ENCODE results near the gene TMTC3. TPM values are rescaled to one million over a fixed set of nuclear protein-coding genes. Genes with fewer than 3 reads are reported as not detected.

Gene TMTC3
- total and polyA plus RNA-seq, 2 experiments from 2014 or later: 17.7 to 53.8 TPM

DNA sequence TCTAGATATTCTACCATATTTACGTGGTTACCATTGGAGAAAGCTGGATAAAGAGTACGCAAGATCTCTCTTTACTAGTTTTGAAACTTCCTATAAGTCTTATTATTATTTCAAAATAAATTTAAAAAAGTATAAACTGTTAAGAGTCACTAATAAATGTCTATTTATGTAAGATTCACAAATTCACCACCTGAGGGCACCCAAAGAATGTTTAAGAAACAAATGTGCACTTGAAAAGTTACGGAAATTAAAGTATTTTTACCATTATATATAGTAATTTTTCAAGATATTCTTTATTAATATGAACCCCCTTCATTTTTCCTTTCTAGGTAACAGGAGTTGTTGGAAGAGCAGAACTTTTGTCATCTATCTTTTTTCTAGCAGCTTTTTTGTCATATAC, 11.9 kb downstream of the TMTC3 start:
- H3K27ac Mint-ChIP-seq: no peak overlapping the region

DNA sequence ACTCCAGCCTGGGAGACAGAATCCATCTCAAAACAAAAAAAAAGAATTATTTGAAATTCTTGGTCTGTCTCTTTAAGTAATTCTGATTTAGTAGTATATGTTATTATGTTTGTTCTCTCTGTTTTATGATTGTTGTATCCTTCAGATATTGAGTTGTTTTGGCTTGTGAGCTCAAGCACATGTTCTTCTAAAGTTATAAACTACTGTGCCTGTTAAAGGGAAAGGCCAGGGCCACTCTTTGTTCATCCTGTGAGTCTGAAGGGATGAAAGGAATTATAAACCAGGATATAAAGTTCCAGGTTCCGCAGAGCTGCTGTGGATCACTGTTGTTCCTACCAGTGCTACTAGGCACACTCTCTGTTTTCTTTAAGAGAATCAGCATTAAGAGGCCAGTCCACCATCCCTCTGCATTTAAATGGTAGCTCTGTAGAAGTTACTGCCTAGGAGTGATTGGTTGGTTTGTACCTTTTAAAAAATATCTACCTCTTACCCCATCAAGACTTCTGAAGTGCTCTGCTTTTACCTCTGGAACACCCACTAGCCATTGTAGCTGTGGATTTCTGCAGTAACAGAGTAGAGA, 14.1 kb downstream of the TMTC3 start:
- Histone ChIP-seq H3K27ac (ENCODE audit: low read depth) (no peak overlapping the region), H3K79me2 (replicated peaks; ENCODE audit: insufficient read depth) (peaks cover 26% of the 10 kb centered on the region), H3K9me2 (ENCODE audit: insufficient read depth) (no peaks in the 10 kb centered on the region), H2AFZ (no peak overlapping the region), H3K36me3 (ENCODE audit: insufficient read depth) (no peaks in the 10 kb centered on the region), H3K27me3 (ENCODE audit: insufficient read depth) (no peaks in the 10 kb centered on the region), H3K4me1 (ENCODE audit: insufficient read depth) (peaks cover 37% of the 10 kb centered on the region), H3K4me2 (no peak overlapping the region; the same call in 1 of the 2 replicates), H4K20me1 (replicated peaks; ENCODE audit: insufficient read depth) (no peaks in the 10 kb centered on the region; the same call in 1 of the 2 replicates), H3F3A (replicated peaks; ENCODE audit: low read depth) (no peaks in the 10 kb centered on the region), H3K4me3 (no peak overlapping the region)
- Mint-ChIP-seq H3K36me3 (ENCODE audit: low read depth) (peaks cover 3% of the 10 kb centered on the region), H3K4me3 (no peak overlapping the region), H3K27ac (peak overlapping the region; percentile 64), H3K9me3 (no peaks in the 10 kb centered on the region), H3K4me1 (peaks cover 42% of the 10 kb centered on the region), H3K27me3 (ENCODE audit: insufficient read depth, low read depth, poor library complexity) (no peaks in the 10 kb centered on the region)
- TF ChIP-seq EZH2phosphoT487 (IDR thresholded peaks at IDR 0.05; ENCODE audit: unreplicated experiment) (no peak), ZNF331 (CRISPR knock-in tag; IDR thresholded peaks at IDR 0.05; ENCODE audit: low read depth) (no peak), JUNB (IDR thresholded peaks at IDR 0.05; ENCODE audit: unreplicated experiment) (no peak), ZNF114 (CRISPR knock-in tag; IDR thresholded peaks at IDR 0.05) (no peak)
- TF ChIP-seq, protein P1, sequence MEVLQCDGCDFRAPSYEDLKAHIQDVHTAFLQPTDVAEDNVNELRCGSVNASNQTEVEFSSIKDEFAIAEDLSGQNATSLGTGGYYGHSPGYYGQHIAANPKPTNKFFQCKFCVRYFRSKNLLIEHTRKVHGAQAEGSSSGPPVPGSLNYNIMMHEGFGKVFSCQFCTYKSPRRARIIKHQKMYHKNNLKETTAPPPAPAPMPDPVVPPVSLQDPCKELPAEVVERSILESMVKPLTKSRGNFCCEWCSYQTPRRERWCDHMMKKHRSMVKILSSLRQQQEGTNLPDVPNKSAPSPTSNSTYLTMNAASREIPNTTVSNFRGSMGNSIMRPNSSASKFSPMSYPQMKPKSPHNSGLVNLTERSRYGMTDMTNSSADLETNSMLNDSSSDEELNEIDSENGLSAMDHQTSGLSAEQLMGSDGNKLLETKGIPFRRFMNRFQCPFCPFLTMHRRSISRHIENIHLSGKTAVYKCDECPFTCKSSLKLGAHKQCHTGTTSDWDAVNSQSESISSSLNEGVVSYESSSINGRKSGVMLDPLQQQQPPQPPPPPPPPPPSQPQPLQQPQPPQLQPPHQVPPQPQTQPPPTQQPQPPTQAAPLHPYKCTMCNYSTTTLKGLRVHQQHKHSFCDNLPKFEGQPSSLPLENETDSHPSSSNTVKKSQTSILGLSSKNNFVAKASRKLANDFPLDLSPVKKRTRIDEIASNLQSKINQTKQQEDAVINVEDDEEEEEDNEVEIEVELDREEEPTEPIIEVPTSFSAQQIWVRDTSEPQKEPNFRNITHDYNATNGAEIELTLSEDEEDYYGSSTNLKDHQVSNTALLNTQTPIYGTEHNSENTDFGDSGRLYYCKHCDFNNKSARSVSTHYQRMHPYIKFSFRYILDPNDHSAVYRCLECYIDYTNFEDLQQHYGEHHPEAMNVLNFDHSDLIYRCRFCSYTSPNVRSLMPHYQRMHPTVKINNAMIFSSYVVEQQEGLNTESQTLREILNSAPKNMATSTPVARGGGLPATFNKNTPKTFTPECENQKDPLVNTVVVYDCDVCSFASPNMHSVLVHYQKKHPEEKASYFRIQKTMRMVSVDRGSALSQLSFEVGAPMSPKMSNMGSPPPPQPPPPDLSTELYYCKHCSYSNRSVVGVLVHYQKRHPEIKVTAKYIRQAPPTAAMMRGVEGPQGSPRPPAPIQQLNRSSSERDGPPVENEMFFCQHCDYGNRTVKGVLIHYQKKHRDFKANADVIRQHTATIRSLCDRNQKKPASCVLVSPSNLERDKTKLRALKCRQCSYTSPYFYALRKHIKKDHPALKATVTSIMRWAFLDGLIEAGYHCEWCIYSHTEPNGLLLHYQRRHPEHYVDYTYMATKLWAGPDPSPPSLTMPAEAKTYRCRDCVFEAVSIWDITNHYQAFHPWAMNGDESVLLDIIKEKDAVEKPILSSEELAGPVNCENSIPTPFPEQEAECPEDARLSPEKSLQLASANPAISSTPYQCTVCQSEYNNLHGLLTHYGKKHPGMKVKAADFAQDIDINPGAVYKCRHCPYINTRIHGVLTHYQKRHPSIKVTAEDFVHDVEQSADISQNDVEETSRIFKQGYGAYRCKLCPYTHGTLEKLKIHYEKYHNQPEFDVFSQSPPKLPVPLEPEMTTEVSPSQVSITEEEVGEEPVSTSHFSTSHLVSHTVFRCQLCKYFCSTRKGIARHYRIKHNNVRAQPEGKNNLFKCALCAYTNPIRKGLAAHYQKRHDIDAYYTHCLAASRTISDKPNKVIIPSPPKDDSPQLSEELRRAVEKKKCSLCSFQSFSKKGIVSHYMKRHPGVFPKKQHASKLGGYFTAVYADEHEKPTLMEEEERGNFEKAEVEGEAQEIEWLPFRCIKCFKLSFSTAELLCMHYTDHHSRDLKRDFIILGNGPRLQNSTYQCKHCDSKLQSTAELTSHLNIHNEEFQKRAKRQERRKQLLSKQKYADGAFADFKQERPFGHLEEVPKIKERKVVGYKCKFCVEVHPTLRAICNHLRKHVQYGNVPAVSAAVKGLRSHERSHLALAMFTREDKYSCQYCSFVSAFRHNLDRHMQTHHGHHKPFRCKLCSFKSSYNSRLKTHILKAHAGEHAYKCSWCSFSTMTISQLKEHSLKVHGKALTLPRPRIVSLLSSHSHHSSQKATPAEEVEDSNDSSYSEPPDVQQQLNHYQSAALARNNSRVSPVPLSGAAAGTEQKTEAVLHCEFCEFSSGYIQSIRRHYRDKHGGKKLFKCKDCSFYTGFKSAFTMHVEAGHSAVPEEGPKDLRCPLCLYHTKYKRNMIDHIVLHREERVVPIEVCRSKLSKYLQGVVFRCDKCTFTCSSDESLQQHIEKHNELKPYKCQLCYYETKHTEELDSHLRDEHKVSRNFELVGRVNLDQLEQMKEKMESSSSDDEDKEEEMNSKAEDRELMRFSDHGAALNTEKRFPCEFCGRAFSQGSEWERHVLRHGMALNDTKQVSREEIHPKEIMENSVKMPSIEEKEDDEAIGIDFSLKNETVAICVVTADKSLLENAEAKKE (CRISPR knock-in tag; IDR thresholded peaks at IDR 0.05): no peak
- TF ChIP-seq, protein P2, sequence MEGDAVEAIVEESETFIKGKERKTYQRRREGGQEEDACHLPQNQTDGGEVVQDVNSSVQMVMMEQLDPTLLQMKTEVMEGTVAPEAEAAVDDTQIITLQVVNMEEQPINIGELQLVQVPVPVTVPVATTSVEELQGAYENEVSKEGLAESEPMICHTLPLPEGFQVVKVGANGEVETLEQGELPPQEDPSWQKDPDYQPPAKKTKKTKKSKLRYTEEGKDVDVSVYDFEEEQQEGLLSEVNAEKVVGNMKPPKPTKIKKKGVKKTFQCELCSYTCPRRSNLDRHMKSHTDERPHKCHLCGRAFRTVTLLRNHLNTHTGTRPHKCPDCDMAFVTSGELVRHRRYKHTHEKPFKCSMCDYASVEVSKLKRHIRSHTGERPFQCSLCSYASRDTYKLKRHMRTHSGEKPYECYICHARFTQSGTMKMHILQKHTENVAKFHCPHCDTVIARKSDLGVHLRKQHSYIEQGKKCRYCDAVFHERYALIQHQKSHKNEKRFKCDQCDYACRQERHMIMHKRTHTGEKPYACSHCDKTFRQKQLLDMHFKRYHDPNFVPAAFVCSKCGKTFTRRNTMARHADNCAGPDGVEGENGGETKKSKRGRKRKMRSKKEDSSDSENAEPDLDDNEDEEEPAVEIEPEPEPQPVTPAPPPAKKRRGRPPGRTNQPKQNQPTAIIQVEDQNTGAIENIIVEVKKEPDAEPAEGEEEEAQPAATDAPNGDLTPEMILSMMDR (conservative IDR thresholded peaks at IDR 0.05; ENCODE audit: low read depth in 2 of 2): no peak
- no peak for DNase-seq (ENCODE audit: low spot score)
- peak; percentile 70 for ATAC-seq

More for the DNA sequence above, 11.9 kb downstream of the TMTC3 start:
- no peaks in the 10 kb centered on the region; the same call in 1 of the 2 replicates for H4K20me1 ChIP-seq (replicated peaks; ENCODE audit: insufficient read depth)
- no peak for TF ChIP-seq ZNF114 (CRISPR knock-in tag; IDR thresholded peaks at IDR 0.05)
- no peak for TF ChIP-seq EZH2phosphoT487 (IDR thresholded peaks at IDR 0.05; ENCODE audit: unreplicated experiment)
- no peak for TF ChIP-seq JUNB (IDR thresholded peaks at IDR 0.05; ENCODE audit: unreplicated experiment)
- no peak for TF ChIP-seq ZNF331 (CRISPR knock-in tag; IDR thresholded peaks at IDR 0.05; ENCODE audit: low read depth)
- TF ChIP-seq STAT1 (IDR thresholded peaks at IDR 0.05; ENCODE audit: unreplicated experiment): no peak
- TF ChIP-seq, protein P3, sequence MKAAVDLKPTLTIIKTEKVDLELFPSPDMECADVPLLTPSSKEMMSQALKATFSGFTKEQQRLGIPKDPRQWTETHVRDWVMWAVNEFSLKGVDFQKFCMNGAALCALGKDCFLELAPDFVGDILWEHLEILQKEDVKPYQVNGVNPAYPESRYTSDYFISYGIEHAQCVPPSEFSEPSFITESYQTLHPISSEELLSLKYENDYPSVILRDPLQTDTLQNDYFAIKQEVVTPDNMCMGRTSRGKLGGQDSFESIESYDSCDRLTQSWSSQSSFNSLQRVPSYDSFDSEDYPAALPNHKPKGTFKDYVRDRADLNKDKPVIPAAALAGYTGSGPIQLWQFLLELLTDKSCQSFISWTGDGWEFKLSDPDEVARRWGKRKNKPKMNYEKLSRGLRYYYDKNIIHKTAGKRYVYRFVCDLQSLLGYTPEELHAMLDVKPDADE (IDR thresholded peaks at IDR 0.05): no peak
- no peaks in the 10 kb centered on the region for H3K36me3 ChIP-seq (ENCODE audit: insufficient read depth)
- peaks cover 2% of the 10 kb centered on the region for H3K27me3 Mint-ChIP-seq (ENCODE audit: insufficient read depth, low read depth, poor library complexity)
- H3K9me3 Mint-ChIP-seq: no peaks in the 10 kb centered on the region
- H3K36me3 Mint-ChIP-seq (ENCODE audit: low read depth): peaks cover 4% of the 10 kb centered on the region; the same call in 1 of the 3 replicates
- no peaks in the 10 kb centered on the region for H3K9me2 ChIP-seq (ENCODE audit: insufficient read depth)
- H3K4me1 ChIP-seq (ENCODE audit: insufficient read depth): peaks cover 34% of the 10 kb centered on the region
- DNase-seq (ENCODE audit: low spot score) (no peak), ATAC-seq (no peak)
- H3K4me3 Mint-ChIP-seq: no peak overlapping the region
- H3K27ac ChIP-seq (ENCODE audit: low read depth): no peak overlapping the region; the same call in 1 of the 2 replicates
- no peaks in the 10 kb centered on the region for H3F3A ChIP-seq (replicated peaks; ENCODE audit: low read depth)
- H2AFZ ChIP-seq: no peak overlapping the region
- H3K27me3 ChIP-seq (ENCODE audit: insufficient read depth): no peaks in the 10 kb centered on the region
- H3K4me1 Mint-ChIP-seq: peaks cover 39% of the 10 kb centered on the region
- peaks cover 39% of the 10 kb centered on the region for H3K79me2 ChIP-seq (replicated peaks; ENCODE audit: insufficient read depth)
- H3K4me3 ChIP-seq: no peak overlapping the region
- H3K4me2 ChIP-seq: no peak overlapping the region
